HFFc6 (cell line): ENCODE measurements around the gene ELL2. TPM values are rescaled to one million over a fixed set of nuclear protein-coding genes. Genes with fewer than 3 reads are reported as not detected.

Source experiments
- DNase-seq: peaks from one replicate; pipeline ENCODE4 v3.0.0-alpha.2; 2018
- H3K27ac Mint-ChIP-seq: 2 replicates; pipeline ENCODE4 v1.8.0; 2020; ENCODE audit warnings: mild to moderate bottlenecking, mixed read lengths
- H3K27me3 Mint-ChIP-seq: 2 replicates; pipeline ENCODE4 v1.8.0; 2021; ENCODE audit warnings: mild to moderate bottlenecking, moderate library complexity, mixed read lengths; ENCODE audit not compliant: insufficient read depth
- H3K36me3 Mint-ChIP-seq: 2 replicates; pipeline ENCODE4 v1.8.0; 2021; ENCODE audit warnings: low read depth, mixed read lengths
- H3K4me1 Mint-ChIP-seq: 2 replicates; pipeline ENCODE4 v1.8.0; 2020; ENCODE audit warnings: low read depth, mixed read lengths
- H3K4me3 Mint-ChIP-seq: 2 replicates; pipeline ENCODE4 v1.8.0; 2020; ENCODE audit warnings: mild to moderate bottlenecking, moderate library complexity, mixed read lengths
- H3K9me3 Mint-ChIP-seq: 2 replicates; pipeline ENCODE4 v1.8.0; 2020; ENCODE audit warnings: mild to moderate bottlenecking, mixed read lengths
- CTCF ChIP-seq: fragments of 200-600 bp; sonication (generic); IDR thresholded peaks from 2 replicates; pipeline ENCODE4 v1.5.0; 2021; ENCODE audit warnings: antibody characterized with exemption, mild to moderate bottlenecking
- total RNA-seq, 6 experiments: library from RNA; stranded (reverse); fragmentation: NEBNext Ultra II Directional; extraction: Animal tissue kit (Norgen Biotek cat#: 25700); gene quantifications; 2 replicates in 1 of 6; 3 replicates in 5 of 6; pipeline ENCODE4 v1.2.3, GENCODE V29; 2021

ELL2 gene
- total RNA-seq, 6 experiments from 2014 or later, result 346 to 505 (median 380) TPM

GRCh38 chr5:95868136-95868535 lies 93.5 kb downstream of the ELL2 start:
- DNase-seq, result no peak
- no peak for TF ChIP-seq CTCF
- peaks cover 95% of the 10 kb centered on the region for H3K4me1 Mint-ChIP-seq
- peaks cover 6% of the 10 kb centered on the region for H3K36me3 Mint-ChIP-seq
- H3K4me3 Mint-ChIP-seq, result no peak overlapping the region; the same call in 1 of the 2 replicates
- no peaks in the 10 kb centered on the region; the same call in 1 of the 2 replicates for H3K9me3 Mint-ChIP-seq
- peaks cover 19% of the 10 kb centered on the region for H3K27me3 Mint-ChIP-seq
- H3K27ac Mint-ChIP-seq, result peak overlapping the region; percentile 44

- Mint-ChIP-seq H3K4me1 (peaks cover 96% of the 10 kb centered on the region), H3K27ac (peak overlapping the region; percentile 86), H3K36me3 (peaks cover 6% of the 10 kb centered on the region), H3K27me3 (peaks cover 18% of the 10 kb centered on the region), H3K4me3 (no peak overlapping the region), H3K9me3 (no peaks in the 10 kb centered on the region; the same call in 1 of the 2 replicates)
- DNase-seq, result peak; percentile 4
- no peak for TF ChIP-seq CTCF
Measured at GRCh38 chr5:95866435-95867040, 95.1 kb downstream of the ELL2 start.

- H3K4me3 Mint-ChIP-seq, result no peak overlapping the region
- no peaks in the 10 kb centered on the region; the same call in 1 of the 2 replicates for H3K9me3 Mint-ChIP-seq
- peaks cover 15% of the 10 kb centered on the region for H3K27me3 Mint-ChIP-seq
- peaks cover 6% of the 10 kb centered on the region for H3K36me3 Mint-ChIP-seq
- DNase-seq, result peak; percentile 11
- TF ChIP-seq CTCF, result no peak
- H3K27ac Mint-ChIP-seq, result peak overlapping the region; percentile 74
- peaks cover 99% of the 10 kb centered on the region for H3K4me1 Mint-ChIP-seq
Measured at GRCh38 chr5:95864944-95865504, 96.6 kb downstream of the ELL2 start.

GRCh38 chr5:95864456-95864855 lies 97.2 kb downstream of the ELL2 start:
- Mint-ChIP-seq H3K4me3 (no peak overlapping the region), H3K27ac (peak overlapping the region; percentile 74), H3K27me3 (peaks cover 14% of the 10 kb centered on the region), H3K4me1 (peaks cover 99% of the 10 kb centered on the region), H3K36me3 (peaks cover 6% of the 10 kb centered on the region), H3K9me3 (no peaks in the 10 kb centered on the region; the same call in 1 of the 2 replicates)
- TF ChIP-seq CTCF, result no peak
- peak; percentile 3 for DNase-seq

- peak; percentile 30 for DNase-seq
- Mint-ChIP-seq H3K36me3 (peaks cover 4% of the 10 kb centered on the region), H3K9me3 (no peaks in the 10 kb centered on the region; the same call in 1 of the 2 replicates), H3K4me3 (peak overlapping the region; percentile 80), H3K4me1 (peaks cover 98% of the 10 kb centered on the region), H3K27ac (peak overlapping the region; percentile 96), H3K27me3 (peaks cover 11% of the 10 kb centered on the region)
- no peak for TF ChIP-seq CTCF
Measured at GRCh38 chr5:95863383-95863757, 98.3 kb downstream of the ELL2 start.
